Common myeloid progenitor, CD34-positive (primary cell): ENCODE results near the gene AARSD1.
"Not testable (repeated sequence)": the region's sequence is repeated elsewhere in the genome, so short reads cannot be mapped to it uniquely, and the experiment has no call there.

Source experiments
- CTCF ChIA-PET: fragments of 350-600 bp; sonication (Branson Sonifier 250); formaldehyde crosslinking; loops from one replicate; lab custom pipeline; 2021; ENCODE audit warnings: antibody characterized with exemption; lab: Charles Lee
- POLR2A ChIA-PET: fragments of 350-600 bp; sonication (Branson Sonifier 250); formaldehyde crosslinking; loops from one replicate; lab custom pipeline; 2021; ENCODE audit warnings: antibody characterized with exemption; lab: Charles Lee
- DNase-seq, 3 donors: peaks; one replicate each; pipeline versions ENCODE4 v3.0.0 to v3.0.0-alpha.2; 2013
- H3K27ac ChIP-seq, 2 experiments: 1 replicate in 1 of 2; 2 replicates in 1 of 2; pipeline ENCODE4 v1.7.0; 2013; ENCODE audit warnings: inconsistent platforms in 2 of 2, low read length in 2 of 2, mild to moderate bottlenecking in 2 of 2, low read depth in 1 of 2, moderate library complexity in 1 of 2; ENCODE audit not compliant: severe bottlenecking in 2 of 2, insufficient read depth in 1 of 2, poor library complexity in 1 of 2
- H3K27me3 ChIP-seq, 5 experiments: replicated peaks in 2 of 5; 1 replicate in 3 of 5; 2 replicates in 2 of 5; pipeline versions ENCODE4 v1.6.1 to v1.7.0; 2013; ENCODE audit warnings: low read length in 4 of 5, mild to moderate bottlenecking in 2 of 5, moderate library complexity in 2 of 5, inconsistent platforms in 1 of 5; ENCODE audit not compliant: insufficient read depth in 5 of 5, control insufficient read depth in 4 of 5
- H3K36me3 ChIP-seq, 4 experiments: 1 replicate in 2 of 4; 2 replicates in 2 of 4; pipeline versions ENCODE4 v1.6.1 to v1.7.0; 2013; ENCODE audit warnings: low read length in 3 of 4, control low read depth in 1 of 4, mild to moderate bottlenecking in 1 of 4; ENCODE audit not compliant: control insufficient read depth in 4 of 4, insufficient read depth in 4 of 4
- H3K4me1 ChIP-seq, 4 experiments: 1 replicate in 3 of 4; 2 replicates in 1 of 4; pipeline versions ENCODE4 v1.6.1 to v1.7.1; 2013; ENCODE audit warnings: low read length in 3 of 4, mild to moderate bottlenecking in 3 of 4, control low read depth in 1 of 4, inconsistent platforms in 1 of 4, moderate library complexity in 1 of 4; ENCODE audit not compliant: control insufficient read depth in 4 of 4, insufficient read depth in 4 of 4; ENCODE audit errors: control extremely low read depth in 1 of 4
- H3K4me3 ChIP-seq, 7 experiments: 1 replicate in 4 of 7; 2 replicates in 3 of 7; pipeline versions ENCODE4 v1.5.1 to v1.7.0; 2013; ENCODE audit warnings: mild to moderate bottlenecking in 7 of 7, low read length in 6 of 7, moderate library complexity in 6 of 7, inconsistent platforms in 2 of 7, low read depth in 2 of 7, control low read depth in 1 of 7; ENCODE audit not compliant: insufficient read depth in 4 of 7, control insufficient read depth in 1 of 7; ENCODE audit errors: extremely low read depth in 1 of 7
- H3K9me3 ChIP-seq, 5 experiments: 1 replicate in 4 of 5; 2 replicates in 1 of 5; pipeline versions ENCODE4 v1.6.1 to v1.7.1; 2013; ENCODE audit warnings: low read length in 4 of 5, mild to moderate bottlenecking in 2 of 5, inconsistent platforms in 1 of 5, low read depth in 1 of 5, moderate library complexity in 1 of 5; ENCODE audit not compliant: control insufficient read depth in 4 of 5, insufficient read depth in 2 of 5; ENCODE audit errors: control extremely low read depth in 1 of 5
- WGBS: methylation state at CpG from one replicate; pipeline ENCODE4 v1.1.5; 2013; ENCODE audit not compliant: insufficient coverage; 5-methylcytosine and 5-hydroxymethylcytosine counted together

The AARSD1 gene

GRCh38 chr17:42980766-42981397 is 16.6 kb upstream of the AARSD1 start:
- CTCF ChIA-PET = interaction anchor here (1.0 kb wide), 1 partner anchor 17 kb away, joined by 4 read pairs; the partner anchor contains the start of gene RPL27
- WGBS = 0% methylated on average over 51 of the region's 67 CpGs
- peaks cover 0 to 2% (median under 1%) of the 10 kb centered on the region in 4 experiments for H3K36me3 ChIP-seq
- H3K27me3 ChIP-seq = no peaks in the 10 kb centered on the region
- H3K9me3 ChIP-seq = no peaks in the 10 kb centered on the region
- peak overlapping the region; percentile 15 to 87 for H3K27ac ChIP-seq
- POLR2A ChIA-PET = interaction anchor here (0.5 to 1.4 kb wide), 3 partner anchors 17 to 258 kb away, joined by 3 to 5 read pairs (median 4); partner anchors contain the start of gene AARSD1
- peak; percentile 55 to 73 (median 67) for DNase-seq
- peak overlapping the region; percentile 83 to 95 (median 90) for H3K4me3 ChIP-seq
- peaks cover 19 to 43% (median 37%) of the 10 kb centered on the region in 4 experiments for H3K4me1 ChIP-seq

DNA sequence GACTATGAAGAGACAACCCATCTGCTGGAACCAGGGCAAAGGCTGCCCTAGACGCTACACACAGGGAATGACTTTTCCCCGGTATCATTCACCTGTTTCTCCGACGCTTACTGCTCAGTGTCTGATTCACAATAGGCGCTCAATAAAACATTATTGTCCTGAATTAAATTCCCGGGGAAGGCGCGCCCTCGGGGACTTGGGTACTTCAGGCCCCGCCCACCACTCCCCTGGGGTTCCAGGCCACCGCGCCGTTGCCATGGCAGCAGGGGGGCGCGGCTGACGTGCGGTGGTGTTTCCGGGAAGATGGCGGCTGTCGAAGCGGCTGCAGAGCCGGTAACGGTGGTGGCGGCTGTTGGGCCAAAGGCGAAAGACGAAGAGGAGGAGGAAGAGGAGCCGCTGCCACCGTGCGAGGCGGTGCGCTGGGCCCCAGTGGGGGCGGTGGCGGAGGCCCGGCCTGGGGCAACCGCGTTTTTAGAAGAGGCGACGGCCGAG is 16.1 kb upstream of the AARSD1 start, which contains the start of gene RUNDC1:
Gene RUNDC1 (plus strand): TSS at position 292 of the 492 bp plus-strand sequence. CDS start 12 bp downstream, at position 304.
- Histone ChIP-seq H3K27me3 (no peaks in the 10 kb centered on the region), H3K27ac (peak within 1 kb of the TSS; percentile 59 to 87), H3K4me1 (peaks cover 13 to 38% (median 34%) of the 10 kb centered on the region in 4 experiments), H3K9me3 (no peaks in the 10 kb centered on the region), H3K4me3 (peak within 1 kb of the TSS; percentile 83 to 95 (median 90)), H3K36me3 (peaks cover 0 to 2% (median under 1%) of the 10 kb centered on the region in 4 experiments)
- POLR2A ChIA-PET = interaction anchor here (0.5 to 1.4 kb wide), 3 partner anchors 16 to 258 kb away, joined by 3 to 5 read pairs (median 4); partner anchors contain the start of gene AARSD1
- CTCF ChIA-PET = interaction anchor here (0.9 to 1.0 kb wide), 2 partner anchors 12 to 18 kb away, joined by 4 read pairs; partner anchors contain the start of gene RPL27
- DNase-seq = peak; percentile 88 to 92 (median 90)
- WGBS = 0% methylated on average over 33 of the region's 39 CpGs

GRCh38 chr17:42979511-42980273 is 15.4 kb upstream of the AARSD1 start, which contains the start of gene PTGES3L:
Gene PTGES3L (minus strand): TSS chr17:42980080. CDS start chr17:42980053, 27 bp downstream.
- WGBS = 33% methylated on average over 13 of the region's 21 CpGs
- Histone ChIP-seq H3K4me1 (peaks cover 8 to 32% (median 30%) of the 10 kb centered on the region in 4 experiments), H3K36me3 (peaks cover 0 to 2% (median under 1%) of the 10 kb centered on the region in 4 experiments), H3K9me3 (no peaks in the 10 kb centered on the region), H3K27me3 (no peaks in the 10 kb centered on the region), H3K4me3 (peak within 1 kb of the TSS; percentile 83 to 95 (median 90)), H3K27ac (peak within 1 kb of the TSS; percentile 59 to 87)
- peak in 2 of 3 donors; percentile 58 to 71 for DNase-seq
- POLR2A ChIA-PET = no interaction called here
- CTCF ChIA-PET = interaction anchor here (0.9 to 1.0 kb wide), 2 partner anchors 11 to 45 kb away, joined by 3 to 4 read pairs; no protein-coding TSS in a partner anchor

DNA sequence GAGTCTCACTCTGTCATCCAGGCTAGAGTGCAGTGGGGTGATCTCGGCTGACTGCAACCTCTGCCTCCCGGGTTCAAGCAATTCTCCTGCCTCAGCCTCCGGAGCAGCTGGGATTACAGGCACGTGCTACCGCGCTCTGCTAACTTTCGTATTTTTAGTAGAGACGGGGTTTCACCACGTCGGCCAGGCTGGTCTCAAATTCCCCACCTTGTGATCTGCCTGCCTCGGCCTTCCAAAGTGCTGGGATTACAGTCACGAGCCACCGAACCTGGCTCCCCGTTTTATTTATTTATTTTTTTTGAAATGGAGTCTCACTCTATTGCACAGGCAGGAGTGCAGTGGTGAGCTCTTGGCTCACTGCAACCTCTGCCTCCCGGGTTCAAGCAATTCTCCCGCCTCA is 11.4 kb upstream of the AARSD1 start:
- H3K36me3 ChIP-seq, POLR2A ChIA-PET, H3K27ac ChIP-seq, DNase-seq, H3K9me3 ChIP-seq, H3K27me3 ChIP-seq, H3K4me3 ChIP-seq: not testable (repeated sequence)
- peaks cover 0 to 11% (median 11%) of the 10 kb centered on the region in 4 experiments for H3K4me1 ChIP-seq
- CTCF ChIA-PET = interaction anchor here (0.6 to 1.6 kb wide), 2 partner anchors 11 to 99 kb away, joined by 3 read pairs; partner anchors contain the start of gene AARSD1
- WGBS = 96% methylated on average over 14 of the region's 16 CpGs

DNA sequence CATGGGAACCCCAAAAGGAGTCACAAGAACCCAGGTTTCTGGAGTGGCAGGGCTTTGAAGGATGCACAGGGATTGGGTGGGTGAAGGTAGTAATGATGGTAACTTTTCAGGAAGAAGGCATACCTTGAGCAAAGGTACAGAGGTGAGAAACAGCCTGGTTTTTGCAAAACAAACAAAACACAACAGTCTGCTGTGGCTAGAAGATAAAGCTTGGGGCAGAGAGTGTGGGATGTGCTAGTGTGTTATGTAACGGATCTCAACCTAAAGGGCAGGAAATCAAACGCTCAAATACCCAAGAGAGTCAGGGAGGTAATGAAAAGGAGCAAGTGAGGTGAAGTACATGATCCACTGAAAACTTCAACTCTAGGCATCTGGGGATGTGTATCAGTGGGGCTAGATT is 11.0 kb upstream of the AARSD1 start:
- H3K27me3 ChIP-seq = no peaks in the 10 kb centered on the region
- no peaks in the 10 kb centered on the region for H3K36me3 ChIP-seq
- no peak overlapping the region for H3K4me3 ChIP-seq
- no peaks in the 10 kb centered on the region for H3K9me3 ChIP-seq
- WGBS = 57% methylated on average over 2 of the region's 2 CpGs
- ChIA-PET CTCF (interaction anchor here (1.6 kb wide), 1 partner anchor 11 kb away, joined by 3 read pairs; the partner anchor contains the start of gene AARSD1), POLR2A (no interaction called here)
- H3K27ac ChIP-seq = no peak overlapping the region
- peak in 1 of 3 donors; percentile 48 for DNase-seq
- H3K4me1 ChIP-seq = peaks cover 0 to 11% (median 10%) of the 10 kb centered on the region in 4 experiments

DNA sequence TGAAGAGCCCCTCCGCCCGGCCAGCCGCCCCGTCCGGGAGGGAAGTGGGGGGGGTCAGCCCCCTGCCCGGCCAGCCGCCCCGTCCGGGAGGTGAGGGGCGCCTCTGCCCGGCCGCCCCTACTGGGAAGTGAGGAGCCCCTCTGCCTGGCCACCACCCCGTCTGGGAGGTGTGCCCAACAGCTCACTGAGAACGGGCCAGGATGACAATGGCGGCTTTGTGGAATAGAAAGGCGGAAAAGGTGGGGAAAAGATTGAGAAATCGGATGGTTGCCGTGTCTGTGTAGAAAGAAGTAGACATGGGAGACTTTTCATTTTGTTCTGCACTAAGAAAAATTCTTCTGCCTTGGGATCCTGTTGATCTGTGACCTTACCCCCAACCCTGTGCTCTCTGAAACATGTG is 9.1 kb upstream of the AARSD1 start:
- no CpG with 5 or more reads among the region's 18 CpGs for WGBS
- H3K27ac ChIP-seq, H3K27me3 ChIP-seq, POLR2A ChIA-PET, DNase-seq, H3K36me3 ChIP-seq, H3K9me3 ChIP-seq, H3K4me1 ChIP-seq, CTCF ChIA-PET, H3K4me3 ChIP-seq: not testable (repeated sequence)
